SH-SY5Y (cell line): ENCODE data around the gene FBXO7.

Experiments used
- GATA2 ChIP-seq: IDR thresholded peaks from 2 replicates; pipeline ENCODE4 v1.6.1; 2011; ENCODE audit warnings: mild to moderate bottlenecking, low read depth, low read length
- GATA3 ChIP-seq: IDR thresholded peaks from 2 replicates; pipeline ENCODE4 v1.6.1; 2011; ENCODE audit warnings: low read depth, mild to moderate bottlenecking, low read length, moderate library complexity

FBXO7 gene

DNA sequence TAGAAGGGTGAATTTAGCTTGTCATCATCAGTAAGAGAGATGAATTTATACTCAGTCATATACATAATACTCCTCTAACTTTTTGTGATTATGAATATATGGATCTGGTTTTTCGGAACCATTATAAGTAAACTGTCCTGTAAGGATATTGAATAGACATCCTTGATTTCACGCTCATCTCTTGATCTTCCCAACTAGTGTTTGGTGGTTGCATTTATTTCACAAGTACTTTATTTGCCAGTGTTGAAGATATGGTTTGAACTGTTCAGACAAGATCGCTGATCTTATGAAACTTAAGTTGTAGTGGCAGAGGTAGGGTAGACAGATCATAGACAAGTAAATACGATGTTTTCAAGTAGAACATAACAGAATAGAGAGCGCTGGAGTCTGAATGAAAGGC is 3.0 kb downstream of the FBXO7 start:
- TF ChIP-seq GATA3 (no peak), GATA2 (no peak)

- TF ChIP-seq GATA2 (no peak), GATA3 (no peak)
These were observed 4.4 kb downstream of the FBXO7 start for GRCh38 chr22:32478994-32479393.

DNA sequence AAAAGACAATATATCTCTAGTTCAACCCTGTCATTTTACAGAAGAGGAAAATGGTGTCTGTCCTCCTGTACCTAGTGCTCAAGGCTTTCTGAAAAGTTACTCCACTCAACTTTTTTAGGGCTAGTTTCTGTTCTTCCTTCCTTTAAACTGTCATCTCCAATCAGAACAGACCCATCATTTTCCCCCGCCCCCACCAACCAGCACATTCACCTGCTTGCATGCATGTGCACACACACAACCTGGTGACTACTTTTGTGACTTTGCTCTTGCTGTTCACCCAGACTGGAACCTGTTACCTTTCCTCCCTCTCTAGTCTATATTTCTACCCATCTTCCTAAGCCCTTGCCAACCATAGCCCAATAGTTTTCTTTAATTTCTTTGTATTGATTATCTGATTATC is 5.6 kb downstream of the FBXO7 start:
- no peak for TF ChIP-seq GATA2
- TF ChIP-seq GATA3, result no peak

- TF ChIP-seq GATA3 (no peak), GATA2 (no peak)
These were observed 8.1 kb downstream of the FBXO7 start for GRCh38 chr22:32482708-32483107.

DNA sequence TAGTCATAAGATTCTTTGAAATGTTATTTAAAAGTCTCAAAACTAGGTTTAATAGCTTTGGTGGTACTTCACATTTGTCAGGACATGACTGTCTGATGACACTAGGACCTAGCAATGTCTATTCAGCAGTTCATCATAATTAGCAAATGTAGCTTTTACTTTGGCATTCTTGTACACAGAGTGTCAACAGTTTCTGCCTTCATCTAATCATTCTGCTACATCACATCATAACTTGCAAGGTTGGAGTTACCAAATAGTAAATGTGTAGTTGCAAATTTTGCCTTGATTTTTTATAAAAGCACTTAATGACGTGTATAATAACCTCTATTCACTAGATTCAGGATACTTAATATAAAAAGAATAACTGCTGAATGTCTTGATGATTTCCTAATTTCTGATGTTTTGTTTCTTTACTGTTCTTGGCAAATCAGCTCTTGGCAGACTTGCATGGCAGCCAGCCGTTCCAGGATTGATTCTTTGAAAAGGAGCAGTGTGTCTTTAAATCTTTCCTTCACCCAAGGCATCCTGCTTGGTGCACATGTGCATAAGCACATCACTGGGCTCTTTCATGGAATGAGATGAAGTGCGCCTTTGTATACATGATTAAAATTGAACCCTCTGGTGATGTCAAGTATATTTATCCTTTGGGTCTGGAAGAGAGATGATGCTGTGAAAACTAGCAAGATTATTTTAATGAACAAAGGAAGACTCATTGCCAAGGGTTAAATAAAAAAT is 12.2 kb downstream of the FBXO7 start:
- TF ChIP-seq GATA3 (no peak), GATA2 (no peak)

GRCh38 chr22:32487461-32487860 is 12.8 kb downstream of the FBXO7 start:
- no peak for TF ChIP-seq GATA3
- no peak for TF ChIP-seq GATA2

- TF ChIP-seq GATA3 (no peak), GATA2 (no peak)
These were observed 14.8 kb downstream of the FBXO7 start for GRCh38 chr22:32489377-32489776.

- TF ChIP-seq GATA2, result no peak
- TF ChIP-seq GATA3, result no peak
These were observed 15.7 kb downstream of the FBXO7 start for GRCh38 chr22:32490279-32490678.

DNA sequence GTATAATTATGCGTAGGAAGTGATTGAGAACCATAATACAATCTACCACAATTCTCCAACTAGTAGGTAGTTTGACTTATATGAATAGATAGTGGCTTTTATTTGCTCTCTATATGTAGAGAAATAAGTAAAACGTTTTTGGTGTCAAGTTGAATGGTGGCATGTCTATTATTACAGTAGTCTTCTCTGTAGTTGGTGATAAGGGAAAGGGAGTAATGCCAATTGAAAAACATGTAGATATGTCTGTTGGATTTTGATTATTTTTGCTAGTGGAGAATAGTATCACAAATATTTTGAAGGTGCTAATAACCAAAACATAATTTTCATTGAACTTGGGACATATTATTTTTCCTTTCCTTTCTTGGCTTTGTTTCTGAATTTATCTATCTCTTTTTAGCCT is 17.5 kb downstream of the FBXO7 start:
- TF ChIP-seq GATA3 (no peak), GATA2 (no peak)

DNA sequence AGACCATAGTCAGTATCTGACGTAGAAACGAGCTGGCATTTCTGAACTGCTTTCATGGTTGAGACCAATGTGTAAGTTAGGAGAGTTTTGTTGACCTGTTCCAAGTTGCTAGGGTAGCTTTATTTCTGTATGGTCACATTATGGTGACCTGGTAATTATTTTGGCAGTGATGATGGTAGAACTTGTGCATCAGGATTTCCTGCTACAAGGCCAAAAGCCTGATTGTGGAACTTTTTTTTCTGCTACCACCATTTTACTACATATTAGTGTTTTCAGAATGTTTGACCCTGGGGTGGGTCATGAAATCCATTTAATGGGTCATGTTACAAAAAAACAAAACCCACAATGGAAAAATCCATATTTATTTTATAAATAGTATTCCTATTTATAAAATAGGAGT is 18.9 kb downstream of the FBXO7 start:
- TF ChIP-seq GATA2 (no peak), GATA3 (no peak)

DNA sequence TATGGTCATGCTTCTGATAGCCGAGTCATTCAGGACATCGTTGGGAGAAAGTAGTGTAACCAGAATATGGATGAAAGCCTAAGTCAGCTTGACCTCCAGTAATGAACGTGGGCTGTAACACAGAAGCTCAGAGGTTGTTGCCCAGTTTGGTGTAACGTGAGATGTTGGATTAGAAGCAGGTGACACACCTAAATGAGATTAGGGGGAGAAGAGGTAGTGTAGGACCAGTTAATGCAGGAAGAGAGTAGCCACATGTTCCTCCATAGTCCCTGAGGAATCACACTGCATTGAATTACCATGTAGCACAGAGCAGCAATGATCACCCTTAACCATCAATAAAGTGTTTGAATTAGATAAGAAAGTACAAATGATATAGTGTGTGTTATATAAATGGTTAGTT is 20.4 kb downstream of the FBXO7 start:
- TF ChIP-seq GATA2 (no peak), GATA3 (no peak)

DNA sequence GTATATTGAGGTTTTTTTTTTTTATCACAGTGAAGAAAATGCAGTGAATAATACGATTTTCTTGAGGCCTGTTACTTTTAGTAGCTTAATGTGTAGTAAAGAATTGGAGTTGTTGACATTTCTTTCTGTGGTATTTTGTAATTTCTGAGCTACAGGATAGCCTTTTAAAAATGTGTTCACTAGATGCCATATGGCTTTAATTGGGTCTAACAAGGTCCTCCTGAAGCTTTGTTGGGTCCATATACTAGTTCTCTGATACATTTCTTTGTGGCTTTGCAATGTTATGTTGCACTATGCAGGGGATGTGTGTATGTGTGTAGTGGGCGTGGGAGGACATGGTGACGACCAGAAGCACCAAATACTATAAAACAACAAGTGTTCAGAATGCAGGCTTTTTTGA is 25.1 kb downstream of the FBXO7 start:
- no peak for TF ChIP-seq GATA3
- no peak for TF ChIP-seq GATA2

DNA sequence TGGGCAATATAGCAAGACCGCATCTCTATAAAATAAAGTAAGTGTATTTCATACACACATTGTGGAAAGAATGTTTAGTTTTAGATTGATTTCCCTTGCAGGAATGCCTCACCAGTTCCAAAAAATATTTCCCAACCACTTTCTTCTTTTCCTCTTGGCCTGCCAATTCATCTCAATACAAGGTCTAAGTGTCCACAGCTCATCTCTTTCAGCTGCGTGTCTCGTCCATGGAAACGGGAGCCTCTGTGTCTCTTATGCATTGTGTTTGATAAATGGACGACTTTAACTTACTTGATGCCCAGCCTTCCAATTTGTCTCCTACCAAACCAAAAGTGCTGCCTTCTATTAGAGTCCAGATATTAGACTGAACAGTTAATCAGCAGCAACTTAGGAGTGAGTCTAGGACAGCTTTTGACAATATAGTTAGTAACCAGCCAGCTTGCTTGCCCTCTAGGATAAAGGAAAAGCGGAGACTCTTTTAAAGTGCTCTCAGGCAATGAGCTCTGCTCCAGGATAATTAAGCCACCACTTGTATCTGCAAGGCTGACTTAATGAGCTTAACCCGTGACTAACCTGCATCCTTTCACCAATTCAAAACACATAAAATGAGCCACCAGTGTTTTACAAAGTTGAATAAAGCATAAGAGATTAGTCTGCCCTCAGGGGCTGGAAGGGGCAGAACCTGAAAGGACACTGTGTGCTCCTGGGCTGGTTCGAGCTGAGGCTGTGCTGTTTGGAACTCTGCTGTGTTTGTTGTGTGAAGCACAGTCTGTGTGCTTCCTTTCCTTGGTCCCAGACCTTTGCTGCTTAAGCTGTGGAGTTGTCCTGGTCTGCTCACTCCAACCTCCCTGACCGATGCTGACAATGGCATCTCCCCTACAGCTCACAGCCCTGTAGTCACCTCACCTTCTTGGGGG is 27.5 kb downstream of the FBXO7 start:
- no peak for TF ChIP-seq GATA3

DNA sequence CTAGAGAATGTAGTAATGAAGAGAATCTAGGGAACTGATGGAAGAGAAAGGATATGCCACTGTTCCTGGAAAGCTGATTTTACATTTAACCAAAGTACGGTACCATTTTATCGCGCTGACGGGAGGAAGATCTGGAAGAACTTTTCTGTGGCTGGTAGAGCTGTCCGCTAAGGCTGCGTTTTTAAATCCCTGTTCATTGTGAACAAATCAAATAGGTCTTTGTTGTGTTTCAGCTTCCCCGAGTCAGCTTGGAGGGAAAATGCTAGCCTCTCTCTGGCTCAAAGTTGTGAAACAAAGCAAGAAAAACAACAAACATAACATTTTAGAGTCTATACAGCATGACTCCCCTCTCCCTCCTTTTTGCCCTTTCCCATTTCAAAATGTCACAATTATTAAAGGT is 34.4 kb downstream of the FBXO7 start:
- no peak for TF ChIP-seq GATA3
- no peak for TF ChIP-seq GATA2

DNA sequence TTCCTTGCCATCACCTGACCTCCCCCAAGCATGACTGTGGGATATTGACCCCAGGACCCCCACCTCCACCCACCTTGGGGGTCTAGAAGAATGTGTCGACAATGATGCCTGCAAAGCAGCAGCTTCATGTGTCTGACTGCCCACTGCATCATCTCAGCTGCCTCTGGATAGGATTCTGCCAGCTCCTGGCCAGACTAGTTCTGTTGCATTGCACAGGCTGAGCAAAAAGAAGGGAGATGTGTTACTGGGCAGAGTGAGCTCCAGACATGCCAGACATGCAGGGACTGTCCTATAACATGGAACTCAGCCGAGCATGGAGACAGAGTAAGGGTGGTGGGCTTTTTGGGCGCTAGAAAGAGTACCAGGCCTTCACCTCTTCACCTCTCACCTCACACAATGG is 36.7 kb downstream of the FBXO7 start:
- no peak for TF ChIP-seq GATA2
- no peak for TF ChIP-seq GATA3

DNA sequence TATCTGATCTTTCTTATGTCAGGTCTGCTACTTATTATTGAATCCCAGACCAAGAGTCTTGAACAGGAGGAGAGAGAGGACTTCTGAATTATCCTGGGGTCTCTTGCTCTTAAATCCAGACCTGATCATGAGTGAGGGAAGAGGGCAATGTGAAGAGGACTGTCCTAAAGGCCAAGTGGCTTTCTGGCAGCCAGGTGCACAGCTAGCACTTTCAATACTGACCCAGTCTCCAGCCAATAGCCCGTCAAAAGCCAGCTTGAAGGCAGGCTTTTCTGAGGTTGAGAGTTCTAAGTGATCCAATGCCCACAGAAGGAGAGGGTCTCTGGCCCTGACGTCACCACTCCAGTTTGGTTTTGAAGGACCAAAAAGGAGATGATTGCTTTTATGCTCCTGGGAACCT is 37.2 kb downstream of the FBXO7 start:
- TF ChIP-seq GATA2 (no peak), GATA3 (no peak)
